MV-4-11 (cell line): Measurements from ENCODE around the gene AACS.
"Not testable (repeated sequence)": the region's sequence is repeated elsewhere in the genome, so short reads cannot be mapped to it uniquely, and the experiment has no call there.

Experiments
- DNase-seq: peaks from one replicate; lab custom pipeline; 2025; lab: John Stamatoyannopoulos, UW

The AACS gene

GRCh38 chr12:125065021-125065918 is at the start of gene AACS:
Gene AACS, plus strand, starts transcription at chr12:125065435. Its CDS starts 150 bp downstream, at chr12:125065585.
- DNase-seq = peak; percentile 42

GRCh38 chr12:125015680-125016310 is 49.4 kb upstream of the AACS start:
- DNase-seq = no peak

- DNase-seq = no peak
These were observed 47.4 kb upstream of the AACS start for GRCh38 chr12:125017801-125018200.

GRCh38 chr12:125018356-125018755 is 46.9 kb upstream of the AACS start:
- DNase-seq = no peak

- no peak for DNase-seq
These were observed 44.1 kb upstream of the AACS start for GRCh38 chr12:125021096-125021495.

- no peak for DNase-seq
These were observed 43.5 kb upstream of the AACS start for GRCh38 chr12:125021771-125022170.

GRCh38 chr12:125023065-125023464 is 42.2 kb upstream of the AACS start:
- no peak for DNase-seq

- DNase-seq = no peak
These were observed 40.2 kb upstream of the AACS start for GRCh38 chr12:125024949-125025563.

- DNase-seq = no peak
These were observed 39.5 kb upstream of the AACS start for GRCh38 chr12:125025606-125026235.

GRCh38 chr12:125028106-125028505 is 37.1 kb upstream of the AACS start:
- no peak for DNase-seq

- no peak for DNase-seq
These were observed 35.4 kb upstream of the AACS start for GRCh38 chr12:125029761-125030358.

- DNase-seq = not testable (repeated sequence)
These were observed 33.8 kb upstream of the AACS start for GRCh38 chr12:125031471-125031870.

- no peak for DNase-seq
These were observed 32.6 kb upstream of the AACS start for GRCh38 chr12:125032466-125033152.

- DNase-seq = no peak
These were observed 31.9 kb upstream of the AACS start for GRCh38 chr12:125033288-125033687.

- no peak for DNase-seq
These were observed 26.1 kb upstream of the AACS start for GRCh38 chr12:125038976-125039625.

- DNase-seq = no peak
These were observed 16.2 kb upstream of the AACS start for GRCh38 chr12:125049093-125049458.

- DNase-seq = no peak
These were observed 14.8 kb upstream of the AACS start for GRCh38 chr12:125050446-125050845.

GRCh38 chr12:125050868-125051267 is 14.4 kb upstream of the AACS start:
- no peak for DNase-seq

GRCh38 chr12:125053821-125054220 is 11.4 kb upstream of the AACS start:
- DNase-seq = no peak

GRCh38 chr12:125055591-125055990 is 9.6 kb upstream of the AACS start:
- no peak for DNase-seq

- no peak for DNase-seq
These were observed 8.9 kb upstream of the AACS start for GRCh38 chr12:125056306-125056705.
